HepG2 (cell line): ENCODE measurements around the gene TRAPPC10. TPM values are rescaled to one million over a fixed set of nuclear protein-coding genes. Genes with fewer than 3 reads are reported as not detected.

Experiments used
- ATAC-seq: fragments of 200-7000 bp; cut with Tn5 transposase; 3 replicates; pipeline ENCODE4 v1.9.1; 2020; ENCODE audit warnings: mild to moderate bottlenecking, moderate library complexity
- BruUV-seq: library from RNA; stranded (reverse); fragments of 400-500 nt; replicated peaks from 2 replicates; lab custom pipeline; 2021; lab: Mats Ljungman, UMichigan
- CTCF ChIA-PET: fragments of 300-600 bp; formaldehyde crosslinking; extraction: SDS; loops from one replicate; lab custom pipeline; 2021; ENCODE audit warnings: low total read pairs, inconsistent platforms, low intra/inter-chr PET ratio; lab: Yijun Ruan, JAX
- POLR2A ChIA-PET: fragments of 350-600 bp; sonication (Branson Sonifier 250); formaldehyde crosslinking; loops from one replicate; lab custom pipeline; 2020; ENCODE audit warnings: antibody characterized with exemption, inconsistent platforms; lab: Yijun Ruan, JAX
- DNase-seq: peaks from one replicate; pipeline ENCODE4 v3.0.0-alpha.2; 2015; ENCODE audit warnings: low spot score
- FAIRE-seq: peaks from 3 replicates; lab custom pipeline; 2011; peaks lifted over from hg19 to GRCh38; lab: Jason Lieb, UNC
- H2AFZ ChIP-seq: one replicate; pipeline ENCODE4 v1.6.1; 2011; ENCODE audit warnings: low read length, inconsistent platforms
- H3K27ac ChIP-seq: fragments of 300-600 bp; 3 replicates; pipeline ENCODE4 v1.8.0; 2011; ENCODE audit warnings: mixed run types, mild to moderate bottlenecking, mixed read lengths, low read length, inconsistent platforms; ENCODE audit not compliant: insufficient read depth; ENCODE audit errors: extremely low read length
- H3K27me3 ChIP-seq, 2 experiments: fragments of 200-600 bp in 1 of 2; 2 replicates in 1 of 2; 3 replicates in 1 of 2; pipeline versions ENCODE4 v1.6.0 to v1.8.0; 2011; ENCODE audit warnings: low read length in 2 of 2, mild to moderate bottlenecking in 2 of 2, moderate library complexity in 2 of 2, inconsistent platforms in 1 of 2; ENCODE audit not compliant: insufficient read depth in 2 of 2, control insufficient read depth in 1 of 2
- H3K36me3 ChIP-seq, 2 experiments: fragments of 200-600 bp in 1 of 2; replicated peaks in 1 of 2; 2 replicates in 1 of 2; 3 replicates in 1 of 2; pipeline versions ENCODE4 v1.5.1 to v1.8.0; 2011; ENCODE audit warnings: low read length in 2 of 2, inconsistent platforms in 1 of 2; ENCODE audit not compliant: insufficient read depth in 2 of 2, control insufficient read depth in 1 of 2
- H3K4me1 ChIP-seq: 2 replicates; pipeline ENCODE4 v1.5.1; 2012; ENCODE audit warnings: low read length, inconsistent platforms; ENCODE audit not compliant: insufficient read depth
- H3K4me2 ChIP-seq: 2 replicates; pipeline ENCODE4 v1.6.0; 2011; ENCODE audit warnings: low read depth, low read length, inconsistent platforms
- H3K4me3 ChIP-seq, 3 experiments: fragments of 200-600 bp in 1 of 3; sonication (generic), shearing (Covaris generic) in 1 of 3; replicated peaks in 1 of 3; 2 replicates each; pipeline ENCODE4 v1.5.1; 2011 to 2016; ENCODE audit warnings: low read length in 3 of 3, inconsistent platforms in 2 of 3, low read depth in 2 of 3, mild to moderate bottlenecking in 2 of 3, control low read depth in 1 of 3, mixed read lengths in 1 of 3; ENCODE audit not compliant: insufficient read depth in 1 of 3
- H3K79me2 ChIP-seq: one replicate; pipeline ENCODE4 v1.6.1; 2011; ENCODE audit warnings: low read length, inconsistent platforms; ENCODE audit not compliant: insufficient read depth
- H3K9ac ChIP-seq: 2 replicates; pipeline ENCODE4 v1.6.0; 2011; ENCODE audit warnings: mild to moderate bottlenecking, low read depth, low read length, inconsistent platforms; ENCODE audit not compliant: insufficient read depth
- H3K9me3 ChIP-seq: 2 replicates; pipeline ENCODE4 v1.5.1; 2012; ENCODE audit warnings: mild to moderate bottlenecking, low read length
- H4K20me1 ChIP-seq: 2 replicates; pipeline ENCODE4 v1.6.0; 2011; ENCODE audit warnings: inconsistent platforms, mild to moderate bottlenecking, low read length, moderate library complexity; ENCODE audit not compliant: insufficient read depth
- DNMT3B ChIP-seq: conservative IDR thresholded peaks from 2 replicates; pipeline ENCODE4 v1.6.1; 2016; ENCODE audit warnings: missing biosample characterization, control low read depth
- ETV5 ChIP-seq: IDR thresholded peaks from 2 replicates; pipeline ENCODE4 v1.6.1; 2018; ENCODE audit warnings: missing biosample characterization, missing genetic modification reagents, inconsistent platforms, borderline replicate concordance
- FOSL2 ChIP-seq: sonication (generic); formaldehyde crosslinking; IDR thresholded peaks from 2 replicates; pipeline ENCODE4 v1.4.0; 2020; ENCODE audit warnings: missing genetic modification reagents
- KMT2A ChIP-seq: sonication (generic); formaldehyde crosslinking; IDR thresholded peaks from 2 replicates; pipeline ENCODE4 v1.4.0; 2020; ENCODE audit warnings: missing genetic modification reagents
- LCORL ChIP-seq, 2 experiments: fragments of 450-650 bp in 1 of 2; sonication (generic) in 1 of 2; formaldehyde crosslinking in 1 of 2; IDR thresholded peaks; 2 replicates each; pipeline versions ENCODE4 v1.5.0 to v1.6.1; 2017 to 2020; ENCODE audit warnings: antibody characterized with exemption in 1 of 2, missing genetic modification reagents in 1 of 2
- MAFK ChIP-seq, 2 experiments: IDR thresholded peaks in 1 of 2; conservative IDR thresholded peaks in 1 of 2; 2 replicates each; pipeline ENCODE4 v1.6.1; 2011; ENCODE audit warnings: improper control_type of control experiment in 2 of 2, low read length in 2 of 2
- NFKBIZ ChIP-seq: IDR thresholded peaks from 2 replicates; pipeline ENCODE4 v1.6.1; 2018; ENCODE audit warnings: missing genetic modification reagents, missing compliant biosample characterization
- PCBP2 ChIP-seq: fragments of 200-400 bp; formaldehyde crosslinking; optimal IDR thresholded peaks from 2 replicates; pipeline ENCODE3; 2018; ENCODE audit warnings: low read length, low read depth; ENCODE audit not compliant: poor library complexity, severe bottlenecking
- RELA ChIP-seq: sonication (generic); formaldehyde crosslinking; IDR thresholded peaks from 2 replicates; pipeline ENCODE4 v1.4.0; 2020; ENCODE audit warnings: missing genetic modification reagents
- ZBTB38 ChIP-seq: sonication (generic); formaldehyde crosslinking; IDR thresholded peaks from 2 replicates; pipeline ENCODE4 v1.5.1; 2020; ENCODE audit warnings: mild to moderate bottlenecking, missing genetic modification reagents
- ZNF235 ChIP-seq: sonication (generic); formaldehyde crosslinking; IDR thresholded peaks from 2 replicates; pipeline ENCODE4 v1.8.1; 2023; ENCODE audit warnings: mild to moderate bottlenecking, missing genetic modification reagents, borderline replicate concordance
- ZNF263 ChIP-seq: sonication (generic); formaldehyde crosslinking; IDR thresholded peaks from 2 replicates; pipeline ENCODE4 v1.4.0; 2020; ENCODE audit warnings: missing genetic modification reagents
- ZNF326 ChIP-seq: sonication (generic); formaldehyde crosslinking; IDR thresholded peaks from 2 replicates; pipeline ENCODE4 v1.4.0; 2020; ENCODE audit warnings: missing genetic modification reagents, borderline replicate concordance
- ZNF792 ChIP-seq: IDR thresholded peaks from 2 replicates; pipeline ENCODE4 v1.6.1; 2016
- ZSCAN25 ChIP-seq: sonication (generic); formaldehyde crosslinking; IDR thresholded peaks from 2 replicates; pipeline ENCODE4 v1.8.0; 2022; ENCODE audit warnings: mild to moderate bottlenecking, missing genetic modification reagents
- WGBS: methylation state at CpG from one replicate; pipeline ENCODE4 v1.1.6; 2017; ENCODE audit warnings: low lambda C conversion rate; 5-methylcytosine and 5-hydroxymethylcytosine counted together
- in situ Hi-C: cut with HindIII; loops from 2 replicates; pipeline ENCODE4 v1.10.0; 2017; ENCODE audit warnings: low pct_unique_long_range_greater_than_20kb; ENCODE audit not compliant: extremely low pct_ligation_motif_present
- intact Hi-C: fragments of 100-400 bp; cut with micrococcal nuclease; formaldehyde crosslinking; loops from one replicate; pipeline ENCODE4 v1.10.0; 2022; ENCODE audit not compliant: unreplicated experiment
- polyA plus RNA-seq, 8 experiments: library from polyadenylated mRNA; depleted of rRNA in 3 of 8; stranded (reverse) in 7 of 8; unstranded in 1 of 8; fragments of >200 nt; fragmentation: Illumina TruSeq in 4 of 8; extraction: Trizol in 4 of 8; gene quantifications; 2 replicates each; pipeline versions ENCODE4 v1.2.1 to v1.2.3, GENCODE V29; 2011 to 2016; ENCODE audit warnings: low read depth in 4 of 8, missing spikeins in 1 of 8, mixed read lengths in 1 of 8; ENCODE audit not compliant: insufficient read depth in 1 of 8
- total RNA-seq, 5 experiments: library from RNA; depleted of rRNA; stranded (reverse); fragments of >200 nt; fragmentation: Illumina TruSeq; extraction: Trizol; gene quantifications; 2 replicates each; pipeline ENCODE4 v1.2.3, GENCODE V29; 2016; ENCODE audit warnings: low read depth in 1 of 5
- TF ChIP-seq, protein P1 (sequence below): sonication (generic); formaldehyde crosslinking; IDR thresholded peaks from 2 replicates; pipeline ENCODE4 v1.4.0; 2020; ENCODE audit warnings: mild to moderate bottlenecking, low read depth, missing genetic modification reagents
- TF ChIP-seq, protein P2 (sequence below): sonication (generic); formaldehyde crosslinking; IDR thresholded peaks from 2 replicates; pipeline ENCODE4 v1.4.0; 2020; ENCODE audit warnings: mild to moderate bottlenecking, missing genetic modification reagents
- TF ChIP-seq, protein P3 (sequence below): sonication (generic); formaldehyde crosslinking; IDR thresholded peaks from 2 replicates; pipeline ENCODE4 v1.4.0; 2020; ENCODE audit warnings: missing genetic modification reagents
- TF ChIP-seq, protein P4 (sequence below): sonication (generic); formaldehyde crosslinking; IDR thresholded peaks from 2 replicates; pipeline ENCODE4 v1.4.0; 2020; ENCODE audit warnings: missing genetic modification reagents
- TF ChIP-seq, protein P5 (sequence below): sonication (generic); formaldehyde crosslinking; IDR thresholded peaks from 2 replicates; pipeline ENCODE4 v1.5.0; 2020; ENCODE audit warnings: mild to moderate bottlenecking, missing genetic modification reagents

The TRAPPC10 gene
- total and polyA plus RNA-seq, 2 of the 13 experiments (the other 11 are each of a cell fraction or from before 2014, with no cell fraction given), result 10.6 to 16.5 TPM

DNA sequence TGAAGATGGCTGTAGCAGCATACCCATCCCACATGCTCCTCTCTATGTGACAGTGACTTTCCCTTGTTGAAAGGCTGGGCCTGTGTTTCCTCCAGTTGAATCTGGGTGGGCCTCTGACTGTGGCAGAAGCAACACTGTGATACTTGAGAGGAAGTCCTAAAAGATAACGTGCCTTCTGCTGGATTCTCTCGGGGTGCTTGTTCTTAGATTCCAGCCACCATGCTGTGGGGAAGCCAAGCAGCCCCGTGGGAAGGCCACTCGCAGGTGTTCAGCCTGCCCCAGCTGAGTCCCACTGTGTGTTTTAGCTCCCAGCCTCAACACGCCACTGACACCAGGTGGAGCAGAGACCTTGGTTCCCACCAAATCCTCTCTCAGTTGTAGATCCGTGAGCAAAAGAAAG lies 31.5 kb downstream of the TRAPPC10 start:
- Histone ChIP-seq H3K79me2 (no peaks in the 10 kb centered on the region), H3K36me3 (peaks cover 8 to 17% of the 10 kb centered on the region in 2 experiments; a peak in 4 of 5 replicates), H3K4me1 (no peaks in the 10 kb centered on the region), H3K9ac (no peak overlapping the region), H4K20me1 (no peaks in the 10 kb centered on the region; the same call in 1 of the 2 replicates), H3K4me2 (no peak overlapping the region), H3K27ac (no peak overlapping the region), H2AFZ (no peak overlapping the region), H3K9me3 (no peaks in the 10 kb centered on the region), H3K4me3 (no peak overlapping the region), H3K27me3 (no peaks in the 10 kb centered on the region)
- CTCF ChIA-PET, result no interaction called here
- POLR2A ChIA-PET, result no interaction called here
- intact Hi-C loops, result no loop called here
- no TSS peak for BruUV-seq
- FAIRE-seq, result no peak
- 96% methylated on average over 4 of the region's 6 CpGs for WGBS
- in situ Hi-C loops, result no loop called here
- no peak for ATAC-seq
- DNase-seq, result no peak
- TF ChIP-seq FOSL2 (no peak), ZNF235 (CRISPR knock-in tag) (no peak), ZBTB38 (no peak), RELA (CRISPR knock-in tag) (no peak), ETV5 (CRISPR knock-in tag) (no peak), ZSCAN25 (no peak), ZNF263 (CRISPR knock-in tag) (no peak), MAFK (conservative IDR thresholded peaks at IDR 0.05 in 1 of 2, IDR thresholded peaks at IDR 0.05 in 1 of 2; ENCODE audit: low read length in 2 of 2) (no peak), PCBP2 (no peak), NFKBIZ (CRISPR knock-in tag) (no peak), KMT2A (no peak), ZNF792 (CRISPR knock-in tag) (no peak), LCORL (IDR thresholded peaks at IDR 0.05) (no peak), LCORL (CRISPR knock-in tag; IDR thresholded peaks at IDR 0.05) (no peak), ZNF326 (CRISPR knock-in tag) (no peak), DNMT3B (CRISPR knock-in tag) (no peak)
- TF ChIP-seq, protein P1, sequence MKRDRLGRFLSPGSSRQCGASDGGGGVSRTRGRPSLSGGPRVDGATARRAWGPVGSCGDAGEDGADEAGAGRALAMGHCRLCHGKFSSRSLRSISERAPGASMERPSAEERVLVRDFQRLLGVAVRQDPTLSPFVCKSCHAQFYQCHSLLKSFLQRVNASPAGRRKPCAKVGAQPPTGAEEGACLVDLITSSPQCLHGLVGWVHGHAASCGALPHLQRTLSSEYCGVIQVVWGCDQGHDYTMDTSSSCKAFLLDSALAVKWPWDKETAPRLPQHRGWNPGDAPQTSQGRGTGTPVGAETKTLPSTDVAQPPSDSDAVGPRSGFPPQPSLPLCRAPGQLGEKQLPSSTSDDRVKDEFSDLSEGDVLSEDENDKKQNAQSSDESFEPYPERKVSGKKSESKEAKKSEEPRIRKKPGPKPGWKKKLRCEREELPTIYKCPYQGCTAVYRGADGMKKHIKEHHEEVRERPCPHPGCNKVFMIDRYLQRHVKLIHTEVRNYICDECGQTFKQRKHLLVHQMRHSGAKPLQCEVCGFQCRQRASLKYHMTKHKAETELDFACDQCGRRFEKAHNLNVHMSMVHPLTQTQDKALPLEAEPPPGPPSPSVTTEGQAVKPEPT (CRISPR knock-in tag), result no peak
- TF ChIP-seq, protein P2, sequence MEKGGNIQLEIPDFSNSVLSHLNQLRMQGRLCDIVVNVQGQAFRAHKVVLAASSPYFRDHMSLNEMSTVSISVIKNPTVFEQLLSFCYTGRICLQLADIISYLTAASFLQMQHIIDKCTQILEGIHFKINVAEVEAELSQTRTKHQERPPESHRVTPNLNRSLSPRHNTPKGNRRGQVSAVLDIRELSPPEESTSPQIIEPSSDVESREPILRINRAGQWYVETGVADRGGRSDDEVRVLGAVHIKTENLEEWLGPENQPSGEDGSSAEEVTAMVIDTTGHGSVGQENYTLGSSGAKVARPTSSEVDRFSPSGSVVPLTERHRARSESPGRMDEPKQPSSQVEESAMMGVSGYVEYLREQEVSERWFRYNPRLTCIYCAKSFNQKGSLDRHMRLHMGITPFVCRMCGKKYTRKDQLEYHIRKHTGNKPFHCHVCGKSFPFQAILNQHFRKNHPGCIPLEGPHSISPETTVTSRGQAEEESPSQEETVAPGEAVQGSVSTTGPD (CRISPR knock-in tag), result no peak
- TF ChIP-seq, protein P3, sequence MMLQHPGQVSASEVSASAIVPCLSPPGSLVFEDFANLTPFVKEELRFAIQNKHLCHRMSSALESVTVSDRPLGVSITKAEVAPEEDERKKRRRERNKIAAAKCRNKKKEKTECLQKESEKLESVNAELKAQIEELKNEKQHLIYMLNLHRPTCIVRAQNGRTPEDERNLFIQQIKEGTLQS (CRISPR knock-in tag), result no peak
- TF ChIP-seq, protein P4, sequence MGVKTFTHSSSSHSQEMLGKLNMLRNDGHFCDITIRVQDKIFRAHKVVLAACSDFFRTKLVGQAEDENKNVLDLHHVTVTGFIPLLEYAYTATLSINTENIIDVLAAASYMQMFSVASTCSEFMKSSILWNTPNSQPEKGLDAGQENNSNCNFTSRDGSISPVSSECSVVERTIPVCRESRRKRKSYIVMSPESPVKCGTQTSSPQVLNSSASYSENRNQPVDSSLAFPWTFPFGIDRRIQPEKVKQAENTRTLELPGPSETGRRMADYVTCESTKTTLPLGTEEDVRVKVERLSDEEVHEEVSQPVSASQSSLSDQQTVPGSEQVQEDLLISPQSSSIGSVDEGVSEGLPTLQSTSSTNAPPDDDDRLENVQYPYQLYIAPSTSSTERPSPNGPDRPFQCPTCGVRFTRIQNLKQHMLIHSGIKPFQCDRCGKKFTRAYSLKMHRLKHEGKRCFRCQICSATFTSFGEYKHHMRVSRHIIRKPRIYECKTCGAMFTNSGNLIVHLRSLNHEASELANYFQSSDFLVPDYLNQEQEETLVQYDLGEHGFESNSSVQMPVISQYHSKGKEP (CRISPR knock-in tag), result no peak
- TF ChIP-seq, protein P5, sequence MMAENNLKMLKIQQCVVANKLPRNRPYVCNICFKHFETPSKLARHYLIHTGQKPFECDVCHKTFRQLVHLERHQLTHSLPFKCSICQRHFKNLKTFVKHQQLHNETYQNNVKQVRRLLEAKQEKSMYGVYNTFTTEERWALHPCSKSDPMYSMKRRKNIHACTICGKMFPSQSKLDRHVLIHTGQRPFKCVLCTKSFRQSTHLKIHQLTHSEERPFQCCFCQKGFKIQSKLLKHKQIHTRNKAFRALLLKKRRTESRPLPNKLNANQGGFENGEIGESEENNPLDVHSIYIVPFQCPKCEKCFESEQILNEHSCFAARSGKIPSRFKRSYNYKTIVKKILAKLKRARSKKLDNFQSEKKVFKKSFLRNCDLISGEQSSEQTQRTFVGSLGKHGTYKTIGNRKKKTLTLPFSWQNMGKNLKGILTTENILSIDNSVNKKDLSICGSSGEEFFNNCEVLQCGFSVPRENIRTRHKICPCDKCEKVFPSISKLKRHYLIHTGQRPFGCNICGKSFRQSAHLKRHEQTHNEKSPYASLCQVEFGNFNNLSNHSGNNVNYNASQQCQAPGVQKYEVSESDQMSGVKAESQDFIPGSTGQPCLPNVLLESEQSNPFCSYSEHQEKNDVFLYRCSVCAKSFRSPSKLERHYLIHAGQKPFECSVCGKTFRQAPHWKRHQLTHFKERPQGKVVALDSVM (CRISPR knock-in tag), result no peak
